Activated B cell treated with CpG ODN at 0.5 μM for 24 hours (primary cell): ENCODE data around the gene CUX1. TPM values are rescaled to one million over a fixed set of nuclear protein-coding genes. Genes with fewer than 3 reads are reported as not detected.
"Not testable (repeated sequence)": the region's sequence is repeated elsewhere in the genome, so short reads cannot be mapped to it uniquely, and the experiment has no call there.

Source experiments
- ATAC-seq: fragments of 200-7000 bp; cut with Tn5 transposase; one replicate; pipeline ENCODE4 v1.10.0; 2021; ENCODE audit warnings: low read depth, mild to moderate bottlenecking, moderate library complexity
- CTCF ChIA-PET: fragments of 350-600 bp; sonication (Branson Sonifier 250); formaldehyde crosslinking; loops from one replicate; lab custom pipeline; 2021; ENCODE audit warnings: antibody characterized with exemption; lab: Charles Lee
- POLR2A ChIA-PET: fragments of 350-600 bp; sonication (Branson Sonifier 250); formaldehyde crosslinking; loops from one replicate; lab custom pipeline; 2021; ENCODE audit warnings: antibody characterized with exemption; lab: Charles Lee
- DNase-seq: peaks from one replicate; pipeline ENCODE4 v3.0.0; 2022
- H3K27ac Mint-ChIP-seq: one replicate; pipeline ENCODE4 v1.8.0; 2020; ENCODE audit warnings: mixed read lengths
- H3K27me3 Mint-ChIP-seq: one replicate; pipeline ENCODE4 v1.8.0; 2021; ENCODE audit warnings: mixed read lengths
- H3K36me3 Mint-ChIP-seq: one replicate; pipeline ENCODE4 v1.8.0; 2021; ENCODE audit warnings: low read depth, mixed read lengths
- H3K4me1 Mint-ChIP-seq: one replicate; pipeline ENCODE4 v1.8.0; 2021; ENCODE audit warnings: mixed read lengths
- H3K4me3 Mint-ChIP-seq: one replicate; pipeline ENCODE4 v1.8.0; 2020; ENCODE audit warnings: mild to moderate bottlenecking, mixed read lengths
- H3K9me3 Mint-ChIP-seq: one replicate; pipeline ENCODE4 v1.8.0; 2020; ENCODE audit warnings: mixed read lengths
- intact Hi-C: fragments of 100-400 bp; cut with micrococcal nuclease; formaldehyde crosslinking; loops from one replicate; pipeline ENCODE4 v1.15.1; 2024
- total RNA-seq: library from RNA; stranded (reverse); gene quantifications from 2 replicates; pipeline ENCODE4 v1.2.3, GENCODE V29; 2022
- TF ChIP-seq, protein P1 (sequence below): fragments of 200-600 bp; IDR thresholded peaks from one replicate; pipeline ENCODE4 v1.8.0; 2022; ENCODE audit warnings: antibody characterized with exemption, mild to moderate bottlenecking

CUX1 gene
- total RNA-seq, 1 donor from 2014 or later, result 61.7 TPM

DNA sequence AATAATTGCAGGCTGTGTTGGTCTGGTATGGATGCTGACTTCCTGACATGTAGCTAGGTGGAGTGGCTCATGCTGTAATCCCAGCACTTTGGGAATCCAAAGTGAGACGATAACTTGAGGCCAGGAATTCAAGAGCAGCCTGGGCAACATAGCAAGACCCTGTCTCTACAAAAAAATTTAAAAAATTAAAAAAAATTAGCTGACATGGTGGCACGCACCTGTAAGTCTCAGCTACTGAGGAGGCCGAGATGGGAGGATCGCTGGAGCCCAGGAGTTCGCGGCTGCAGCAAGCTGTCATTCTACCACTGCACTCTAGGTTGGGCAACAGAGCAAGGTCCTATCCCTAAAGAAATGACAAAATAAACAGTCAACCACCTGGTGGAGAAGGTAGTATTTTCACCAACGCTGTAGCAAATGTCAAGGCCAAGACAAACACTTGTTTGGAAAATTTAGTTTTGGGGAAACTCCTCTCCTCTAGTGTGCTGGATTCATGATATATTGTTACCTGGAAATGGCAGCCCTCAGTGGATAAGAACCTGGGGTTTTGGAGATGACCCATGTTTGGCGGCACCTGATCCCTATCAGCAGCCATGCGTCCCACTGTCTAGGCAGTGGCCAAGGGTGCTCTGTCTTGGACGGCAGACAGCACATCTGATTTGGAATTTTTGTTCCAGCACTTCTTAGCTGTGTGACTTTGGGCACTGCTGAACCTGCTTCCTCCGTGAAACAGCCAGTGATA is 29.5 kb downstream of the CUX1 start:
- CTCF ChIA-PET, result interaction anchor here (0.8 kb wide), 1 partner anchor 9 kb away, joined by 3 read pairs; no protein-coding TSS in a partner anchor
- POLR2A ChIA-PET, result interaction anchor here (1.0 kb wide), 1 partner anchor 11 kb away, joined by 5 read pairs; no protein-coding TSS in a partner anchor
- H3K27ac Mint-ChIP-seq, result no peak overlapping the region
- H3K4me3 Mint-ChIP-seq, result no peak overlapping the region
- intact Hi-C loops, result no loop called here
- peaks cover 8% of the 10 kb centered on the region for H3K36me3 Mint-ChIP-seq
- no peaks in the 10 kb centered on the region for H3K27me3 Mint-ChIP-seq
- TF ChIP-seq, protein P1, sequence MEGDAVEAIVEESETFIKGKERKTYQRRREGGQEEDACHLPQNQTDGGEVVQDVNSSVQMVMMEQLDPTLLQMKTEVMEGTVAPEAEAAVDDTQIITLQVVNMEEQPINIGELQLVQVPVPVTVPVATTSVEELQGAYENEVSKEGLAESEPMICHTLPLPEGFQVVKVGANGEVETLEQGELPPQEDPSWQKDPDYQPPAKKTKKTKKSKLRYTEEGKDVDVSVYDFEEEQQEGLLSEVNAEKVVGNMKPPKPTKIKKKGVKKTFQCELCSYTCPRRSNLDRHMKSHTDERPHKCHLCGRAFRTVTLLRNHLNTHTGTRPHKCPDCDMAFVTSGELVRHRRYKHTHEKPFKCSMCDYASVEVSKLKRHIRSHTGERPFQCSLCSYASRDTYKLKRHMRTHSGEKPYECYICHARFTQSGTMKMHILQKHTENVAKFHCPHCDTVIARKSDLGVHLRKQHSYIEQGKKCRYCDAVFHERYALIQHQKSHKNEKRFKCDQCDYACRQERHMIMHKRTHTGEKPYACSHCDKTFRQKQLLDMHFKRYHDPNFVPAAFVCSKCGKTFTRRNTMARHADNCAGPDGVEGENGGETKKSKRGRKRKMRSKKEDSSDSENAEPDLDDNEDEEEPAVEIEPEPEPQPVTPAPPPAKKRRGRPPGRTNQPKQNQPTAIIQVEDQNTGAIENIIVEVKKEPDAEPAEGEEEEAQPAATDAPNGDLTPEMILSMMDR, result no peak
- no peaks in the 10 kb centered on the region for H3K9me3 Mint-ChIP-seq
- ATAC-seq, result no peak
- peaks cover 2% of the 10 kb centered on the region for H3K4me1 Mint-ChIP-seq
- DNase-seq, result no peak

- peaks cover 5% of the 10 kb centered on the region for H3K4me1 Mint-ChIP-seq
- no peak overlapping the region for H3K27ac Mint-ChIP-seq
- intact Hi-C loops, result no loop called here
- POLR2A ChIA-PET, result interaction anchor here (0.6 kb wide), 1 partner anchor 1527 kb away, joined by 6 read pairs; no protein-coding TSS in a partner anchor
- CTCF ChIA-PET, result no interaction called here
- H3K9me3 Mint-ChIP-seq, result no peaks in the 10 kb centered on the region
- H3K4me3 Mint-ChIP-seq, result no peak overlapping the region
- H3K27me3 Mint-ChIP-seq, result no peaks in the 10 kb centered on the region
- TF ChIP-seq, protein P1, result no peak
- no peak for DNase-seq
- peaks cover 8% of the 10 kb centered on the region for H3K36me3 Mint-ChIP-seq
- no peak for ATAC-seq
Observed at GRCh38 chr7:101848208-101848951, 31.0 kb downstream of the CUX1 start.

DNA sequence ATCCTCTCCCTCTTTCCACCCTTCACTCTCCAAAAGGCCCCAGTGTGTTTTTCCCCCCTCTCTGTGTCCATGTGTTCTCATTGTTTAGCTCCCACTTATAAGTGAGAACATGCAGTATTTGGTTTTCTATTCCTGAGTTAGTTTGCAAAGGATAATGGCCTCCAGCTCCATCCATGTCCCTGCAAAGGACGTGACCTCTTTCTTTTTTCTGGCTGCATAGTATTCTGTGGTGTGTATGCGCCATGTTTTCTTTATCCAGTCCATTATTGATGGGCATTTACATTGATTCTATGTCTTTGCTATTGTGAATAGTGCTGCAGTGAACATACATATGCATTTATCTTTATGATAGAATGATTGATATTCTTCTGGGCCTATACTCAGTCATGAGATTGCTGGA is 31.9 kb downstream of the CUX1 start:
- intact Hi-C loops, ATAC-seq, H3K4me1 Mint-ChIP-seq, CTCF ChIA-PET, H3K27me3 Mint-ChIP-seq, DNase-seq, H3K27ac Mint-ChIP-seq, H3K4me3 Mint-ChIP-seq, H3K9me3 Mint-ChIP-seq, H3K36me3 Mint-ChIP-seq: not testable (repeated sequence)
- POLR2A ChIA-PET, result interaction anchor here (0.5 to 0.6 kb wide), 2 partner anchors 974 to 1528 kb away, joined by 3 to 6 read pairs; partner anchors contain the start of gene SRRT

DNA sequence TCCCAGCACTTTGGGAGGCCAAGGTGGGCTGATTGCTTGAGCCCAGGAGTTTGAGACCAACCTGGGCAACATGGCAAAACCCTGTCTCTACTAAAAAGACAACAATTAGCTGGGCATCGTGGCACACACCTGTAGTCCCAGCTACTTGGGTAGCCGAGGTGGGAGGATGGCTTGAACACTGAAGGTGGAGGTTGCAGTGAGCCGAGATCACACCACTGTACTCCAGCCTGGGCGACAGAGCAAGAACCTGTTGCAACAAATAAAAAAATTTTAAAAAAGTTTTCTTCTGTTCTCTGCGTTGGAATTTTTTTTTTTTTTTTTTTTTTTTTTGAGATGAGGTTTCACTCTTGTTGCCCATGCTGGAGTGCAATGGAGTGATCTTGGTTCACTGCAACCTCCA is 34.9 kb downstream of the CUX1 start:
- POLR2A ChIA-PET, H3K4me3 Mint-ChIP-seq, intact Hi-C loops, ATAC-seq, CTCF ChIA-PET, DNase-seq, H3K9me3 Mint-ChIP-seq, H3K27ac Mint-ChIP-seq, H3K27me3 Mint-ChIP-seq: not testable (repeated sequence)
- H3K36me3 Mint-ChIP-seq, result peaks cover 11% of the 10 kb centered on the region
- peaks cover 36% of the 10 kb centered on the region for H3K4me1 Mint-ChIP-seq

- ChIA-PET POLR2A (no interaction called here), CTCF (no interaction called here)
- no peak for DNase-seq
- ATAC-seq, result no peak
- no peak overlapping the region for H3K27ac Mint-ChIP-seq
- H3K9me3 Mint-ChIP-seq, result no peaks in the 10 kb centered on the region
- intact Hi-C loops, result no loop called here
- H3K27me3 Mint-ChIP-seq, result no peaks in the 10 kb centered on the region
- H3K4me3 Mint-ChIP-seq, result no peak overlapping the region
- TF ChIP-seq, protein P1, result no peak
- H3K4me1 Mint-ChIP-seq, result peaks cover 47% of the 10 kb centered on the region
- peaks cover 5% of the 10 kb centered on the region for H3K36me3 Mint-ChIP-seq
Observed at GRCh38 chr7:101853684-101854083, 36.3 kb downstream of the CUX1 start.
